Right hindlimb (tissue), 1 donor: ENCODE data around the gene SMYD3.

ENCODE experiments used
- DNase-seq: peaks from one replicate; pipeline ENCODE4 v3.0.0-alpha.2; 2018

SMYD3 gene

DNA sequence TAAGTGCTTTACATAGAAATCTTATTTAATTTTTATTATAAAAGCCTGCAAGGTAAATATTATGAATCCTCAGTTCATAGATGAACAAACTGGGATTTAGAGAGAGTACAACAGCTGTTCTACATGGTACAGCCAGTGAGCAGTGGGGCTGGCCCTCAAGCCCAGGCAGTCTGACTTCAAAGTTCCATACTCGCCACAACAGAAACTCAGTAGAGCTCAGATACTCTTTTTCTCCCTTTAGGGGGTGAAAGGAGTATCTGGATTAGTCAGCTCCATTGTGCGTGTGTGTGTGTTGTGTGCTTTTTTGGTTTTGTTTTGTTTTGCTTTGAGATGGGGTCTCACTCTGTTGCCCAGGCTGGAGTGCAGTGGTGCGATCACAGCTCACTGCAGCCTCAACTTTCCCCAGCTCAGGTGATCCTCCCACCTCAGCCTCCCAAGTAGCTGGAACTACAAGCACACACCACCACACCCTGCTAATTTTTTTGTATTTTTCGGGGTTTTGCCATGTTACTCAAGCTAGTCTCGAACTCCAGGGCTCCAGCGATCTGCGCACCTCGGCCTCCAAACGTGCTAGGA lies 378.5 kb downstream of the SMYD3 start:
- no peak for DNase-seq

DNA sequence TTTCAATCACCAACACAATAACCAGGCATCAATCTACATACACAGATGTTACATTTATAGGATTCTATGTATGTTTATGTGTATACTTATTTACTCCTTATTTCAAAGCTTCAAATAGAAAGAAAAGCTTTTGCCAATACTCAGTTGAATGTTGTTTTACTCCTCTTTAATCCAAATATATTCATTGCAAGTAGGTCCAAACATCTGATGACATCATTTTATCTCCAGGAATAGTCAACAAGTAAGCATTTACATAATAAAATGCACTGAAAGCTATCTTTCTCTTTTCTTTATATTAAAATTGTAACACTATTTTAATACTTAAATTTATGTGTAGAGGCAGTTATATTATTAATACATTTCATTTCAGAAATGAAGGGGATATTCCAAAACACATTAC lies 380.5 kb downstream of the SMYD3 start:
- no peak for DNase-seq

DNA sequence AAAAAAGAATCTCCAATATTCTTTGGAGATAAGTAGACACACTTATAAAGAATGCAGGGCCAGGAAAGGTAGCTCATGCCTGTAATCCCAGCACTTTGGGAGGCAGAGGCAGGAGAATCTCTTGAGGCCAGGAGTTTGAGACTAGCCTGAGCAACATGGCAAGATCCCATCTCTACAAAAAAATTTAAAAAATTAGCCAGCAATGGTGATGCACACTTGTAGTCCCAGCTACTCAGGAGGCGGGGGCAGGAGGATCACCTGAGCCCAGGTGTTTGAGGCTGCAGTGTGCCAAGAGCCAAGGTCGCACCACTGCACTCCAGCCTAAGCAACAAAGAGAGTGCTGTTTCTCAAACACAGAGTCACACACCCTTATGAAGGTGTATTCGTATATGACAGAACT lies 385.0 kb downstream of the SMYD3 start:
- DNase-seq: no peak

DNA sequence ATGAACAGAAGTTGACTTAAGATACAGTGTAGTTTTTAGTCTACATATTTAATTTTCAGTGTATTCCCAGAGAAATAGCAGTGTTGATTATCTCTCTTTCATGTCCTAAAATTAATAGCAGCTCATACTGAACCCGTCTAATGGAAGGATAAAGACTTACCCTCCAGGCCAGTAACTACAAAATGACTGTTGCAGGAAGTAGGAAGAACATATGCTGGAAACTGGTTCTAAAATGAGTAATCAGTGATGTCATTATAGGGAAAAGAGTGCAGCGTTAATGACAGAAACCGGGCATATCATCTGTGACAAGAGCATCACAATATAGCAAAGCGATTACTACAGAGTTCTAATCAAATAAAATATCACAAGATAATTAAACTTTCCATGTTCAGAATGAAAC lies 385.5 kb downstream of the SMYD3 start:
- DNase-seq: no peak

DNA sequence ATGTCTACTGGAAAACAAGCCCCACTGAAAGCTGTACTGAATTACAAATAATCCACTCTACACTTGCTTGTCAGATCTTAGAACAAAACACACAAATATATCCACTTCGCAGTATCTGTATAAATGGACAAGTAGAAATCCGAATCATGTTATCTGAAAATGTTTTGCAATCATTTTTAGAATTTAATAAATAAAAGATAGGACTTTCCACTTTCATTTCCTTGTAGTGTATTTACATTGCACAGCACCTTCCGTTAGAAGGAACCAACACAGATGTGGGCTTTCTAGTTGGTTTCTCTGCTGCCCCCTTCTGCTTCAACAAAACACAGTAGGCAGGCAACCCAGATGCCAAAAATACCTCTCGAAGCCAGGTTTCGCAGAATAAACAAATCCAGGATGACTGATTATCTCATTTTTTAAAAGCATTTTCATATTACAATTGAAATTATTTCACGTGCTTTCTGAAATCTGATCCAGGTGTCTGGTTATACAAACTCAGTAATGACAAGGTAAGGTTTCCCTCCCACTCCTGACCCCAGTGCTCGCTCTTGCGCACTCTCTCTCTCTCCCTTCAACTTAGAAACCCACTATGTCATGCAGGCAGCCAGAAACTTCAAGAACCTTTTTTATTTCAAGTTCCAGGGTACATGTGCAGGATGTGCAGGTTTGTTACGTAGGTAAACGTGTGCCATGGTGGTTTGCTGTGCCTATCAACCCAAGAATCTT lies 389.9 kb downstream of the SMYD3 start:
- no peak for DNase-seq

DNA sequence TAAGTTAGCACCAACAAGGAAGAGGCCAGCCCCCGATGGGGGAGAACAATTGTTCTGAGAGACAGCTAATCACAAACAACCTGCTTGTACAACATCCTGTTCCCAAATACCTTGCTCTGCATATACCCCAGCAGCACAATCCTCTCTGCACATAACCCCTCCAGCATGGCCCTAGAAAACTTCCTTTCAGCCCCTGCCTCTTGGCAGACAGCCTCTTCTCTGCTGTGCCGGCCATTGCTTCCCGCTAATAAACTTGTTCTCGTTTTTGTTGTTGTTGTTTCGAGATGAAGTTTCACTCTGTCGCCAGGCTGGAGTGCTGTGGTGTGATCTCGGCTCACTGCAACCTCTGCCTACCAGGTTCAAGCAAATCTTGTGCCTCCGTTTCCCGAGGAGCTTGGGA lies 392.7 kb downstream of the SMYD3 start:
- no peak for DNase-seq

DNA sequence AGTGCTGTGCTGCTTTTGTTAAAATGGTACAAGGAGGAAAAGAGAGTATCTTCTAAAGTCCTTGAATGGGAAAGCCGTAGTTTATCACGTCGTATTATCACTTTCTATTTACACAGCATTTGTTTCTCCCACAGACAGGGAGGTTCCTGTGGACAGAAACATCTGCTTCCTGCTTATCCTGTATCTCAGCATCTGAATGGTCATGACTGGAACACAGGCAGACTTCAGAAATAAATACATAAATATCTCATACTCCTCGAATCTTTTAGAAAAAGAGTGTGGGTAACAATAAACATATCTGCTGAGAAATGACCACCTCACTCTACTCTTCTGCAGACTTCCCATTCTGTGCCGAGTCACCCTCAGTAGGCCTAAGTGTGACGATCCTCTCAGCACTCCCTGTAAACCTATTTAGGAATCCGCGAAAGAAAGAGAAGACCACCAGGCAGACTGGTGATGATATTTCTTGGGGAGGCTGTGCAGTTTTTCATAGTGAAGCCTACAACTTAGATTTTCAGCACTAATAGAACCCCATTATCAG lies 393.5 kb downstream of the SMYD3 start:
- no peak for DNase-seq

DNA sequence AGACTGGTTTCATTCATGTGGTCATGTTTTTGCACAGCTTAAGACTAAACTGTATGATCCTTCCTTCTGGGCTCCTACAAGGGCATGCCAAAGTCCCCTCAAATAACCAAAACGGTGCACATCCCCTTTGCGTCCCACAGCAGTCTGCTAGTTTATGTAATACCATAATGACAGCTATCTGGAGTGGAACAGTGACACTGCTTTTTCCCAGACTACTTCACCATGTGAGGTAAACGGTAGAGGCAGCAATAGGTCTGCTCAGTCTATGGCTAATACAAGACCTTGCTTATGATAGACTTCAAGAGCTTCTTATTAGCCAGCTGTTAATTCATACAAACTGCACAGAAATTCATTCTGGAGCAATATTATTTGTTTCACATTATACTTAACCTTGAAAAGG lies 395.5 kb downstream of the SMYD3 start:
- no peak for DNase-seq

DNA sequence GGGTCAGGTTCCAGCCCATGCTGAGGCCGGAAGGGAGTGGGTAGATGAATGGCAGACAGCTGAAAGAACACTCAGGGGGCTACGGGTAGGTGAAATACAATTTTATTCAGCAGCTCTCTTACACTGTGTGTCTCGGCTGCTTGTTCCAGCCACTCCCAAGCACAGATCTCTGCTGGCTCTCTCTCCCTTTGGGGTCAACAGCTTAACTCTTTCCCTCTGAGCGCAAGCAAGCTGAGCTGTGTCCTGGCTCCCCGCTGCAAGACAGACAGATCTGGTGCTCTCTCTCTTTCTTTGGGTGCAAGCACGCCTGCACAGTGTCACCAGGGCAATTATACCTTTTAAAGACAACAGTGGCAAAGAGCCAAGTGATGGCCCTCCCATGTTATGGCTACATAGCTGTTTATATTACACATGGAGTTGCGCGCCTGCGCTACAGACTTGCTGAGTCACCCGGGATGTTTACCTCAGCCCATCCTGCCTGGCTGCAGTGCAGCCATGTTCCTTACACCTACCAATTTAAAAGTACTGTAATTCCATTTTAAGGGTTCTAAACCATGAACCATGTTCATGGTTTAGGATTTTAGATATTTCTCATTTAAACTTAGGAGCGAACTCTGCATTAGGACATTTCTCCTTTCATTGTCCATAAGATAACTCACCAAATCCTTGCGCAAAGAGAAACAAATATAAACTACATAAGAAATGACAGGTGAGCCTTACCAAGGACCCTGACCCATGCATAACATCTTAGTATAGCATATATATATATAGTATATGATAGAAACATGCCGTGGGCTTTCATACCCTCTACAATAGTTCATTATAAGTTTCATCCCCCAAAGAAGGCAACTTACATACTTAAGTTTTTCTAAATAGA lies 396.5 kb downstream of the SMYD3 start:
- DNase-seq: no peak

DNA sequence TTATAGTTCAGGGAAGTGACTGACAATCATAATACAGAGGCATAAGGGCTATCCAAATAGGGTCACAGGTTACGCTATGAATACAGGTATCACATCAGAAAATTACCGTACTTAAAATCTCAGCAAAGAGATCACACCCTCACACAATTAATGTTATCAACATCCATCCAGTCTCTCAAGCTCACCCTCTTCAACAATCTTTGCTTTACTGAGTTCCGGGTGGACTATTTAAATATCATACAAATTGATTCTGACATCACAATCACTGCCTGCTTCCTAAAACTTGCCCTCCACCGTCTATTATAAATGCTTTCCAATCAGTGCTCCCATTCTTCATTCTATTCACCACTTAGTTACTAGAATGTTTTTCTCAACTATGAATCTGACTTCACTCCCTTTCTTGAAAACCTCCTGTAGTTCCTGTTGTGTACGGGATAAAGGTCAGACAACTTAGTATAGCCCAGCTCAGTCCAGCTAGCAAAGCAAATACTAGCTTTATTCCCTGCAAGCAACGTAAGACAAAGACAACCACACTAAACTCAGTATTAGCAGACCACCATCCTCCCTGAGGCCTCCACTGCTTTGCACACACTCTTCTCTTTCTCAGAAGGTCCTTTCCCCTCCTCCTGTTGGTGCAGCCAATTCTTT lies 398.7 kb downstream of the SMYD3 start:
- DNase-seq: no peak

DNA sequence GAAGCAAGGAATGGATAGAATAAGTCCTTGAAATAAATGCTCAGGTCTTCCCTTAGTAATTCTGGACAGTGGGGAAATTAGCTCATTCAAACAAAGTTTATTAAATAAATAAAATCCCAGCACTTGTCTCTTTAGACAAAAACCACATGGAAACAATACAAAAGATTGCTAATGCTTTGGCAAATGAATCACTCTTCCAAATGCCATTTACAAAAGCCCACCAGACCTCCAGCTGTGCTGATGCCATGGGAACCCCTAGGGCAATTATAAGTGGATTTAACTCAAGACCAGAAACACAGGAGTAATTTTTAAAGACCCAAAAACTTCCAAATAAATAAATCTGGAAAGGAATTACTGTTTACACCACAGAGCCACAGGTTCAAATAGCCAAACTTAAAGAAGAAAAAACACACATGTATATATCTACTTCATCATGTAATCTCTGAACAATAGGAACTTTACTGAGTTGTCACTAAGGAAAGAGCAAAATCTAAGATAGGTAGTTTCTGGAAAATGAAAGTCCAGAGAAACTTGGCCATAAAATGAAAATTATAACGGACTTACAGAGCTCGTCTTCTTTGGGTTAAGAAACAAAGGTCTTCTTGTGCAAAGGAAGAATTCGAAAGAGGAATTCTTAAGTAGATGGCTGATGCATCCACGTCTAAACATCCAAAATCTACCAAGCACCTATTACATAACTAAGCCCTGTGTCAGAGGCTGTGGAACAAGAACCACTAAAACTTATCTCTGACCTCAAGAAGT lies 399.4 kb downstream of the SMYD3 start:
- no peak for DNase-seq

DNA sequence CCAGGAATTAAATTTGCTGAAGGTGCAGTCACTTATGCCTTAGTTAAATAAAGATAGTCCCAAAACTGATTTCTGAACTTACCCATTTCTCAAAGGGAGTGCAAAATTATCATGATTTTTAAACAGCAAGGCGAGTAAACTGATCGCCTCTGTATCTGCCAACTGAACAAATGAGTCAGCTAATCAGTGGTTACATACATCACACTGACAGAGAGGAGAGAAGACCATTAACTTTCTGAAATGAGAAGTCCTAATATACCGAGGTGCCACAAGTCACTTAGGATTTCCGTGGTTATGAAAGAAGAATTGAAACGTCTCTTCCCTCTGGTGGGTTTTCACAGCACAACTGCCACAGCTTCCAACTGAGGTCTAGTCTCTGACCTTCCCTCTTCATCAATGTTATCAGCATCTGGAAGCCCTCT lies 400.7 kb downstream of the SMYD3 start:
- DNase-seq: no peak

DNA sequence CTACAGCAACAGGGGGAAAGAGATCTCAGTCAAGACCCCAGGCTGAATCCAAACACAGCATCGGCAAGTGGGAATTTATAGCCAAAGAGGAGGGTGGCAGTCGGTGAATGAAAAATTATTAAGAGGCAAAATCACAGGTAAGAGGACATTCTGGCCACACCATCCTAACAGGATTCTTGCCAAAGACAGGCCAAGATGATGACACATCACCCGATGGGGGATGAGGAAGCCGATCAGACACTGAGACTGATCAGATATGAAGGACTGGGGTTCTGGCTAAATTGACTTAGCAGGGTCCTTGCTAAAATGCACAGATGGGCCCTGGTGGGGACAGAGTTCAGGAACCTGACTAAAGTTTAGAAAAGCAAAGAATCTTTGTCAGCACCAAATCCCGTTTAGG lies 402.2 kb downstream of the SMYD3 start:
- DNase-seq: no peak

DNA sequence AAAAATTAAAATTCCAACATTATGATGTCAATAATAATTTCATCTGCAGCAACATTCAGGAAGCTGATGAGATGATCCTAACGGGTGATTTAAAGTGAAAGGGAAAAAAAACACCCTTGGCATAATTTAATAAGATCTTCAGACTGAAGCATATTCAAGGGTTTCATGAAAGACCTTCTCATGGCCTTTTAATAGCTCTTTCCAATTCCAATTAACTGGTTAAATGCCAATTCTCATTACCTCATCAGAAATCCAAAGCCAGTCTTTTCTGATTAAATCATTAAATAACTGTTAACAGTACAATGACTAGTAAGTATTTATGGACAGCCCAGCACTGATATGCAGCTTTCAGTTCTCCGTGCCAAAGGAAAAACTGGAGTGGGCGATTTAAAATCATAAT lies 407.5 kb downstream of the SMYD3 start:
- no peak for DNase-seq

DNA sequence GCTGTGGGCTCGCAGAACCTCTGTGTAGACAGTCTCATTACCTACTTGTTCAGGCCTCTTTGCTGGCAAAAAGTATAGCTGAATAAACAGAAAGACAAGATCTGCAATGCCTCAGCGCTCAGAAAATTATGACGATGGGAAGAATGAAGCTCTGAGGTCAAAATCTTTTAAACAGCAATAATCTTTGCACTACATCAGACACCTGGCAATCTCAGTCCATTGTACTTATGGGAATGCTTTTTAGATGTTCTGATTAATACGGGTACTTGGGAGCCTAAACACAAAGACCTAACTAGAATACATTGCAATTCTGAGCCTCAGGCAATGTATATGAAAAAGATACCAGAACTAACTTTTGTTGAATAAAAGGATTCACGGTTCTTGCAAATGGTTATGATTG lies 410.7 kb downstream of the SMYD3 start:
- no peak for DNase-seq

DNA sequence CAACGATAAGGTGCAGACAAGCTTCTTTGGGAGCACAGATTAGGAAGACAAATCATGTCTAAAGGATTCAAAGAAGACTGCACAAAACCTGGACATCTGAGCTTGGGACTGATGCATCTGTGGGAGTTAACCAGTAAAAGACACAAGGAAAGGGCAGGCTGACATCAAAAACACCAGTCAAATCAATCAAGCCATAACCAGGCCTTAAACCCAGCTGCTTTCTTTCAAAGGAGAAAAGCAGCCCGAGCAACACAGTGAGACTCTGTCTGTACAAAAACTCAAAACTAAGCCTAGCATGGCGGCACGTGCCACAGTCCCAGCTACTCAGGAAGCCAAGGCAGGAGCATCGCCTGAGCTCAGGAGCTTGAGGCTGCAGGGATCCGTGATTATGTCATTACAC lies 411.6 kb downstream of the SMYD3 start:
- no peak for DNase-seq

DNA sequence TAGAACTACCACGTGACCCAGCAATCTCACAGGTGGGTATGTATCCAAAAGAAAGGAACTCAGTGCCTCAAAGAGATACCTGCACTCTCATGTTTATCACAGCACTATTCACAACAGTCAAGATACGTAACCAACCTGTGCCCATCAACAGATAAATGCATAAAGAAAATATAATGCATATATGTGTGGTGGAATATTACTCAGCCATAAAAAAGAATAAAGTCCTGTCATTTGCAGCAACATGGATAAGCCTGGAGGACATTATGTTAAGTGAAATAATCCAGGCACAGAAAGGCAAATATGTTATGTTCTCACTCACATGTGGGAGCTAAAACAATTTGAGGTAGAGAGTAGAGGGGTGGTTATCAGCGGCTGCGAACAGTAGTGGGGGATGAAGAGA lies 413.8 kb downstream of the SMYD3 start:
- DNase-seq: no peak

DNA sequence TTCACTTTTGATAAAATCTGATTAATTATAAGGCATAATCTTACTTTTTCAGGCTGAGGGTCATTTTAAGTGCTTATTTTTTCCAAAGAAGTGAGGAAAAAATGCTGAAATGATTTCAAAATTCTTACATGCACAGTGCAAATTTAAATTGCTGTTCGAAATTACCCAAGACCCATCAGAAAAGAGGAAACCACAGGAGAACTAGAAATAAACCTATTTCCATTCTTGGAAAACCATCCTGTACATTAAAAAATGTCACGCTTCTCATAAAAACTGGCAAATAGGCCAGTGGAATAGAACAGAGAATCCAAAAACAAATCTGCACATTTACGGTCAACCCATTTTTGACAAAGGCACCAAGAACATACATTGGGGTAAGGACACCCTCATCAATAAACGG lies 414.9 kb downstream of the SMYD3 start:
- DNase-seq: no peak

DNA sequence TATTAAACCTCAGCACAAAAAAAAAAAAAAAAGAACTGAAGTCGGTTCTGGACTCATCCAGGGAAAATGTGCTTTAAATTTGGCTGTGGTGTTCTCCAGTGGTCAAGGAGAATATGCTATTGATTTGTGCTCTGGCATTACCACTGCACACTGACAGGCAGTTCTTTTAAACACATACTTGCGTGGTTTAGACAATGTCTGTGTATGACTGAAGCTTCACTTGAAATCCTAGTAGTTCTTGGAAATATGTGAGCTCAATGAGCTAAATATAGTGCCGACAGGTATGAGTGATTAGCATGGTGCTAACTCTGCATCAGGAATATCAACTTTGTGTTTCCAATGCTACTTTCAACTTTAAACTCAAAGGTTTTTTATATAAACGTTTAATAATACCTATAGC lies 415.6 kb downstream of the SMYD3 start:
- peak; percentile 24 for DNase-seq

DNA sequence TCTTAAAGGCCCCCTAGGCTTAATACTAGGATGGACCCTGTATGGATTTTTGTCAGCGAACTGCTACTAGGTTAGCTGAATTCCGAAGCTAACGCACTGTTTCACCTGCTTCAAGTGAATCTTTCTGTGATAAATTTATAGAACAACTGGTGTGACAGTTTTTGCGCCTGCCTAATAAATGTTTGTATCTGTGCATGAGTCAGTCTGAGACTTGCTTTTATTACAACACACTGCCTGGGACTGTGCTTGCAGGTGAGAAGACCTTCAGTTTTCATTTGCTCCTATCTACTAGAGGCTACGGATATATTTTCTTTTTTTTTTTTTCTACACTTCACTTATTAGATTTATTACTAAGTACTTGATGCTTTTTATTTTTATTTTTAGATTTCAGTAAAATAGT lies 420.9 kb downstream of the SMYD3 start:
- DNase-seq: no peak

DNA sequence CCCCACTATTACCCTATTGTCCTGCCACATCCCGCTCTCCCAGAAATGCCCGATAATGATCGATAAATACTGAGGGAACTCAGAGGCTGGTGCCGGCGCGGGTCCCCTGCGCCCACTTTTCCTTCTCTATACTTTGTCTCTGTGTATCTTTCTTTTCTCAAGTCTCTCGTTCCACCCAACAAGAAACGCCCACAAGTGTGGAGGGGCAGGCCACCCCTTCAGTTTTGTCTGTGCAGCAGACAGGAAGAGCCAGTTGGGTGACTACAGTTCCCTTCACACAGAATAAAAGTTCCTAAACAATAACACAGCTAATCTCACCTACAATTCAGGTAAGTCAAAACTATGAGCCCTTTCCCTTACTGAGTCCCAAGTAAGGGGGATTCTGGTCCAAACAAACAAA lies 423.7 kb downstream of the SMYD3 start:
- DNase-seq: no peak

DNA sequence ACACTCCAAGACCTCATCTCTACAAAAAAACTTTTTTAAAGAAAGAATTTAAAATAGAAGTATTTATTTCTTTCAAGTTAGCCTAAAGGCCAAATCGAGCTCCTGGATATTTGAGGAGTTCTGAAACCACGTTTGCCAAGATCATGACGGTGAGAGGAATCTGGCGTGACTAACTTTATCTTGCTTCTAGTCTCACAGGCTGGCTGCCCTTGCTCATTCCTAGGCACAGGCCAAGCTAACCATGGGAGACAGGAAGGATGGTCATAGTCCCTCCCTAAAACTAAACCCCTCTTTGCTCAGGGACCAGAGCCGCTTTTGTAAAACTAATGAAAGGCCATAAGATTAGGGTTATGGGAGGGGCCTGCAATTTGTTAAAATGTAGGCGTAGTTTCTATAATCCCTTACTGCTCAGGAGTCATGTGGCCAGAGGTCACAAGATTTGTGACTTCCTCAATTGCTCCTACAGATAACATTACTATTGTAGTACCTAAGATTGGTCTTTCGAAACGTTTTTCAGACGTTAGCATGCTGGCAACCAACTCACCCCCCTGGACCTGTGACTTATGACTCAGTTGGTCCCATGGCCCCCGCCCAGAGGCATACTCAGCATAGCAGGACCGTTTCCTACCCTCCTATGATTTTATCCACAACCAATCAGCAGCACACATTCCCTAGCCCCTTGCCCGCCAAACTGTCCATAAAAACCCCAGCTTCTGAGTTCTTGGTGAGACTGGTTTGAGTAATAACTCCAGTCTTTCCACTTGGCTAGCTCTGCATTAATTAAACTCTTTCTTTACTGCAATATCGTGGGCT lies 425.0 kb downstream of the SMYD3 start:
- DNase-seq: no peak
